ENCODE data around the gene PF4V1.

Gene PF4V1

DNA sequence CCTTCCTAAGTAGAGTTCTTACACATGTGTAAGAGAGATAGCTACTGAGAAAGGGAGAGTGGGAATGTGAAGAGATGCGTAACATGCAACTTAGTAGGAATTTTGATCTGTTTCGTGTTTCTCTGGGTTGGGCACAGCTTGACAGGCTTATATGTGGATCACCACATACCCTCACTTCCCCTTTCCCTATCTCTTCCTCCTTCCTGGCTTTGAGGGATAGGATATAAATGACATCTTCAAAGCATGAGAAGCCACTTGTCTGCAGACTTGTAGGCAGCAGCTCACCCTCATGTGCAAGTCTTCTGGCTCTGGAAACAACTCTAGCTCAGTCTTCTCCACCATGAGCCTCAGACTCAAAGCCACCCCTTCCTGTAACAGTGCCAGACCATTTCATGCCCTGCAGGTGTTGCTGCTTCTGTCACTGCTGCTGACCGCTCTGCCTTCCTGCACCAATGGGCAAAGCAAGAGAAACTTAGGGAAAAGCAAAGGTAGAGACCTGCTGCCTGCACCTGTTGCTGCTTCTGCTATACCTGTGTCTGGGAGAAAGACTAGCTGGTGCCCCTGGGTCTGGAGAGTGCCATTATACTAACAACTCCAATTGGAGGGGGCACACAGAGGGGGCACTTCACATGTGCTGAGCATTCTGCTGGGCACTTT lies 5.4 kb upstream of the PF4V1 start:
- DNase-seq, result no peak

DNA sequence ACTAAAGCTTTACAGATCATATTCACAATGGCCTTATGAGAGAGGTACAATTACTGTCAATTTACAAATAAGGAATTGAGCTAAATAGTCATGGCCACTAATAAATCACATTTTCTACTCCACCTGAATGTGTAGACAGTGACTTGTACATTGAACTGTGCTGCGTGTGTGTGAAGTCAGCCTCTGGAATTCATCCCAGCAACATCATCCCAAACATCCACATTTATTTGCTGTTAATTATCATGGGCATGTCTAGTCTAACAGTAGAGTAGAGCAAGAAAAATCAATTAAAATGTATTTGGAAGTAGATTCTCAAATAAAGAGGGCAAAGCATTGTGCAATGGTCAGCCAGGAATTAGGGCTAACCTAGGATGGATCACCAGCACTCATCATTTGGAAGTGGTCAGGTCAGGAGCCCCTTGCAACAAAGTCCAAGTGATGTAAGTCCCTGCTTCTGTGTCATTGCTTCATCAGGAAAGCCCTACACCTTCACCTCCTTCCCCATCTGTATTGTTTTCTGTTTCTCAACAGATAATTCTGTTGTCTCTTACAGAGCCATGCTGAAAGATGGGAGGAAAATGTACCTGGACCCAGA lies 4.8 kb upstream of the PF4V1 start:
- no peak for DNase-seq

DNA sequence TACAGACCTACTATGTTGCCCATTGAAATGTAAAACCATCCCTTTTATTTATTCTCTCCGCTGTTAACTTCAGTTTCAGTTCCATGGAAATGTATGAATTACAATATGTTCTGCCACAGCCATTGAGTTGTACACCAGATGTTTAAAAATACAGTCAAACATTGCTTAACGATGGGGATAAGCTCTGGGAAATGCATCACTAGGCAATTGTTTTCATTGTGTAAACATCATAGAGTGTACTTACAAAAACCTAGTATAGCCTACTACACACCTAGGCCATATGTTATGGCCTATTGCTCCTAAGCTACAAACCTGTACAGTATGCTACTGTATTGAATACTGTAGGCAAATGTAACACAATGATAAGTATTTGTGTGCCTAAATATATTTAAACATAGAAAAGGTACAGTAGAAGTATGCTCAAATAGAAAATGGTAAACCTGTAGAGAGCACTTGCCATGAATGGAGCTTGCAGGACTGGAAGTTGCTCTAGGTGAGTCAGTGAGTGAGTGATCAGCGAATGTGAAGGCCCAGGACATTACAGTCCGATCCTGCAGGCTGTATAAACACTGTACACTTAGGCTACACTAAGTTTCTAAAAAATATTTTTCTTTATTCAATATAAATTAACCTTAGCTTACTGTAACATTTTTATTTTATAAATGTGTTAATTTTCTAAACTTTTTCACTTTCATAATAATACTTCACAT lies 2.7 kb upstream of the PF4V1 start:
- DNase-seq, result no peak

DNA sequence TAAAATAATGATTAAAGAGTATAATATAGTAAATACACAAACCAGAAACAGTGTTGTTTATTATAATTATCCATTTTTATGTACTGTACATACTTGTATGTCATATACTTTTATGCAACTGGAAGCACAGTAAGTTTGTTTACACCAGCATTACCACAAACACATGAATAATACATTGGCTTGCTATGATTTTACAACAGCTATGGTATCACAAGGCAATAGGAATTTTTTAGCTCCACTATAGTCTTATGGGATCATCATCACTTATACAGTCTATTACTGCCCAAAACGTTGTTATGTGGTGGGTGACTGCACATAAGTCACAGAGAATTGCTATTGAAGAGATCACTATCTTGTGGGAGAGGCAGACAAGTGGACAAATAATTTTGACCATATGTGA lies 1.8 kb upstream of the PF4V1 start:
- no peak for DNase-seq

DNA sequence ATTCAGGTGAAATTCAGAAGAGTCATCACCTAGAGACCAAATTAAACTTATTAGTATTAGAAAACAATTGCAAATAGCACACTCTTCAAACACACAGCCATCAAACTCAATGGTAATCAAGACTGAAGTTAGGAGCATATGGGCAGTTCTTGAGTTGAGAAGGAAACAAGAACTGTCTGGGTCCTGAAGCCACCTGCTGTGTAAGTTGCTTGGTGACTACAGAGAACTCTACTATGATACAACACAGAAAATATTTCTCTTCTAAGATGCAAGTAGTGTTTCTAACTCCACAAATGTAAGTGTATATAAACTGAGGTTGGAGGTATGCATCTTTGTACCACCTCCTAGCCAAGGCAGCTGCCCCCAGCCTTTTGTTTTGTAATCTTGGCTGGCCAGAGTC lies 325 bp upstream of the PF4V1 start:
- no peak for DNase-seq

DNA sequence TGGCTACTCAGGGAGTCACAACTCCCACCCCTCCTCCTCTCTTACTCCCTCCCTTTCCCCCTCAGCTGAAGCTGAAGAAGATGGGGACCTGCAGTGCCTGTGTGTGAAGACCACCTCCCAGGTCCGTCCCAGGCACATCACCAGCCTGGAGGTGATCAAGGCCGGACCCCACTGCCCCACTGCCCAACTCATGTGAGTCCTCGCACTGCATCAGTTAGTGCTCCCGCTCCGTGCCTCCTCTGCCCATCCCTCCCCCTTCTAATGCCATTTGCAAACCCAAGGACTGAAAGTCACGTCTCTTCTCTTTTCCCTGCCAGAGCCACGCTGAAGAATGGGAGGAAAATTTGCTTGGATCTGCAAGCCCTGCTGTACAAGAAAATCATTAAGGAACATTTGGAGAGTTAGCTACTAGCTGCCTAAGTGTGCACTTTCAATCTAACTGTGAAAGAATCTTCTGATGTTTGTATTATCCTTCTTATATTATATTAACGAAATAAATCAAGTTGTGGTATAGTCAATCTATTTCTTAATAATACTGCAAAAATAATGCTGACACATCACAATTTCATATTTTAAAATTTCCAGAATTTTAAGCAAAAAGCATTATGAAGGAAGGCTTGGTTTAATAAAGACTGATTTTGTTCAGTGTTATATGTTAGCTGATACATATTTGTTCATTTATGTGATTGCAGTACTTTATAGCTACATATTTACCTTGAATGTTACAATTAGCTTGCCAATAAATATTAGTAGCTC lies 800 bp downstream of the PF4V1 start:
- DNase-seq, result no peak

DNA sequence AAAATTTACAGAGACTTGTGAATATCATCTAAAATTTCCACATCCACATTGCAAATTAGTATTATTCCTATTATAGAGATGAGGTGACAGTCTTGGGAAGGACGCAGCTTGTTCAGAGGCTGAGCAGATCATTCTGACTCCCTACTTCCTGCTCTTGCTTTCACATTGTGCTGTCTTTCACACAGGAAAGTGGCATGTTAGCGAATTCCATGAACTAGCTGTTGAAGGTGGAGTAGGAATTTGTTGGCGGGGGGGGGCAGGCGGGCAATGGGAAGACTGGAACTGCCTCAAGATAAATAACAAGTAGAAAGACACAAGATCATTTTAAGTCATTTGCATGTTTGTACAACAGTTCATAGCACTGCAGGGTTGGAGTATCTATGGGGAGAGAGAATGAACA lies 2.3 kb downstream of the PF4V1 start:
- no peak for DNase-seq

DNA sequence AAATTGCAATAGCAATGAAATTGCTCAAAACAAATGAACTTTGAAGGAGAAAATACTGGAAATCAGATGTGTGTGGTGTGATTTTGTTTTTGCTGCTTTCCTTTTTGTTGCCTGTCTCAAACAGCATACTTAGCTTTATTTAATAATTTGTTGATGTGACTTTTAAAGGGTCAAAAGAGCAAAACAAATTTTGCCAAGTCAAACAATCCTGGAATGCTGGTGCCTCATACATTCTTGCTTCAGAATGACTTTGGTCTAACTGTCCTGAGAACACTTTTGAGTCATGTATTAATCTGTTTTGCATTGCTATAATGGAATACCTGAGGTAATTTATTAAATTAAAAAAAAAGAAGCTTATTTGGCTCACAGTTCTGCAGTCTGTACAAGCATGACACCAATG lies 3.4 kb downstream of the PF4V1 start:
- no peak for DNase-seq

DNA sequence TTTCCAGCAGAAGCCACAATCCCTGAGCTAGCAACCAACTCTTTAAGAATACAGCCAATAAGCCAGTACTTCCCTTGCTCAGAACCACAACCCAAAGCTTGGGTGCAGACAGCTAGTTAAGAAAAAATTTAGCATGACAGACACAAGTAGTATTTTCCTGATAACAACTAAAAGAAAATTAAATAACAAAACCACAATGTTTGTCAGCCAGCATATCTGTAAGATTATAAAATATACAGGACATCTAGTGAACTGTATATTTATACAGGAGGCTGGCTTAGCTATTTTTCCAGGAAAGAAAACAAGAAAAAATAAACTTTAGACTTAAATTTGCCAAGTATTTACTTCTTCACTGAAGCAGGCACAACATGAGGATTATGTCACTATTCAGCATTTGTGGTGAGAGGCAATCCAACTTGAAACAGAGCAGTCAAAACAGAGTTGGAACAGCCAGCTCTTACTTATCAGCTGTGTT lies 6.6 kb downstream of the PF4V1 start:
- no peak for DNase-seq

DNA sequence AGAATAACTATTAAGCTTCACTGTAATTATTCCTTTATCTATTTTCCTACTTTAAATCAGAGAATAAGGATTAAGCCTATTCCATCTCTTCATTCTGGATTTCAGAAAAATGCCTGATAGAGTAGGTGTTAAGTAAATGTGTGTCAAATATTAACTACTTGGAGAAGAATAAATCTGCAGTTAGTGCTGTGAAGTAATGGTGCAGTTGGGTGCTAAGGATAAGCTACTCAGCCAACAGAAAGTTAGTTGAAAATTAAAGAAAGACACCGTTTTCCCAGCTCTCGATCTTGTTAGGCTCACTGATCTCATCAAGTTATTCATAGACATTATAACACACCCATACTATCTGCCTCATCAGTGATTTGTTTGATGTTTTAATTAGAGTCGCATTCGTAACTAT lies 7.1 kb downstream of the PF4V1 start:
- DNase-seq, result no peak

DNA sequence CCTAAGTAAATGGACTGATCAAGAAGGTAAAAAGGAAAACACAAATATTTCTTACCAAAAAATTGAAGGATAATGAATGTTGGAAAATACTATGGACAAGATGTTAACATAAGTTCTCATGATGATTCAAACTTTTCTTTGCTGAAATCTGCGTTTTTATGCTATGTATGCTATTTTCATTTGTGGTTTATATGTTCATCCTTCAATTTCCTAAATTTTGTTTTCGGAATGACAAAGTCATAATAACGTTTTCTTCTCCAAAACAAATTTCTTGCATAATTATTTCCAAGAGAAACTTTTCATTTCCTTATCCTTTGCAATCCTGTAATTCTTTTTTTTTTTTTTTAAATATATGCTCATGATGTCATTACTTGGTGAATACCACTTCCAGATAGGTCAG lies 7.8 kb downstream of the PF4V1 start:
- DNase-seq, result no peak

DNA sequence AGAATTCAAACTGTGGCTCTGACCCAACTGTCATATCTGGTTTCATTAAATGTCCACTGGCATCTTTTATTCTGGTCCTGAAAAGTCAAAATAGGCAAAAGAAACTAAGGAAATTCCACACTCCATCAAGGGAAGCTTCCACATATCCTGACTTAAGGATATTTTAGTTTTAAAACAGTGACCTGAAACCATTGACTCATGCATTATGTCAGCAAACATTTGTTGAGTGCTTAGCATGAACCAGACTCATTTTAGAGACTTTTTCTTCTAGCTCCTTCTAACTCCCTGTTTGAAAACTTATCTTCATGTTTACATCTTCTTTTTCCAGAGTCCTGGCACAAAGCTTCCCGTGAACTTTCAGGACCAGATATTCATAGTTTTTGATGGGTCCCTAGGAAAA lies 9.2 kb downstream of the PF4V1 start:
- no peak for DNase-seq

DNA sequence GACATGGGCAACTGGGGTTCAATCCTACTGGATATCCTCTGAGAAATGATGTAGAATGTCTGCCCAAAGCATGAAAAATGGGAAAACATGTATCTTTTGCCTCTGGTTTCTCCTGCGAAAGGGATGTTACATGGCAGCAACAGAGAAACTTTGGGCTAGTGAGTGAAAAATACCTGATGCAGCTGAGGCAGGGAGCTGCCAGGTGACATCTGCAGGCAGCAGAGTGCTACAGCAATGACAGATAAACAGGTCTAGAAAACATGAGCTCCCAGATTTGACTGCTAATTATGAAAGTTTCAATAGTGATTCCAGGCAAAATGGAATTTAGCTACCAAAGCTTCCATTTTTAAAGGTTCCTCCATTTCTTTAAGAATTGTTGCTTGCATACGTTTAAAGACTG lies 11.3 kb downstream of the PF4V1 start:
- no peak for DNase-seq

DNA sequence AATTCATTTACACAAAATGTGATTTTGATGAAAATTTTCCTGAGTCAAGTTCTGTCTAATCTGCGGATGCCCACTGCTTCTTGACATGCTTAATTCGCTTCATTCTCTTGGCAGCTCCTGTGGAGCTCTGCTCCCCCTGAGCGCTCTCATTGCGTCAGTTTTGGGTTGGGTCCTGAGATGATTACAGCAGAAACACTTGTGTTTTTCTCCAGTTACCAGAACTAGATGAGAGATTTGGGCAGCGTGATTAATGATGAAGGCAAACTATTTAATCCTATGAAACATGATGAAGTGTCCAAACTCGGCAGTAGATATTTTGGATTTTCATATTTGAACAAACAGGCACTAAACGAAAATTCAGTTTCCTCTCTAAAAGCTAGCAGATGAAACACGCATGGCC lies 11.9 kb downstream of the PF4V1 start:
- DNase-seq, result no peak

DNA sequence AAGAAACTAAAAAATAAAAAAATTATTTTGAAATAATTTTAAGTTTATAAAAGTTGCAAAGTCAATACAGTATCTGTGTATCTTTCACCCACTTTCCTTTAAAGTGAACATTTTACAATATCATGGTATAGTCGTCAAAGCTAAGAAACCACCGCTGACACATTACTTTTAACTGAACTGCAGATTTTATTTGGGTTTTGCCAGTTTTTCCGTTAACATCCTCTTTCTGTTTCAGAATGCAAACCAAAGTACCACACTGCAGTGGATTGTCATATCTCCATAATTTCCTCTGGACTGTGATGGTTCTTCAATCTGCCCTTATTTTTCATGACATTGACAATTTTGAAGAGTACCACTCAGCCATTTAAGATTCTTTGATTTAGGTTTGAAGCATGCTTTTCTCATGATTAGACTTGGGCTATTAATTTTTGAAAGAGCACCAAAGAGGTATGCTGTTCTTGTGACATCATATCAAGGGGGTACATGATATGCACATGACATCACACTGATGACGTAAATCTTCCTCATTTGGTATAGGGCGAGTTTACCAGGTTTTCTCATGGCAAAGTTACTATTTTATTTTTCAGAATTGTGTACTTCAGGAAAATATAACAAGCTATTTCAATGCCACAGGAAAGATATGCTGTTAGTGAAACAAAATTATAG lies 12.5 kb downstream of the PF4V1 start:
- no peak for DNase-seq

DNA sequence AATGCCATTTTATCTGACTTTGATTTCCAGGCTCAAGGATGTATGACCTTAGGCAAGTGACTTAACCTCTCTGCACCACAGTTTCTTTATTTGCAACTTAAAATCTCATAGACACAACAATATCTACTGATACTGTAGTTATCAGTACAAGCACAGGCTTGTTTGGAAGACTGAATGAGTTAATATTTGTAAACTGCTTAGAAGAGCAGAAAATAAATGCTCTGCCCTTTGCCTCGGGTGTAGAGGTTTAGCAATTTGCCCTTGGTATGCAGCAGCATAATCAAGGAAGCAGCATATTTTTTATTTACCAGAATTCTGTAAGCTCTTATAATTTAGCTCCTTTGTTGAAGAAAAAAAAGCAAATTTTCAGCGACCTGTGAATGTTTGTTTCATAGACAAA lies 13.2 kb downstream of the PF4V1 start:
- DNase-seq, result no peak

DNA sequence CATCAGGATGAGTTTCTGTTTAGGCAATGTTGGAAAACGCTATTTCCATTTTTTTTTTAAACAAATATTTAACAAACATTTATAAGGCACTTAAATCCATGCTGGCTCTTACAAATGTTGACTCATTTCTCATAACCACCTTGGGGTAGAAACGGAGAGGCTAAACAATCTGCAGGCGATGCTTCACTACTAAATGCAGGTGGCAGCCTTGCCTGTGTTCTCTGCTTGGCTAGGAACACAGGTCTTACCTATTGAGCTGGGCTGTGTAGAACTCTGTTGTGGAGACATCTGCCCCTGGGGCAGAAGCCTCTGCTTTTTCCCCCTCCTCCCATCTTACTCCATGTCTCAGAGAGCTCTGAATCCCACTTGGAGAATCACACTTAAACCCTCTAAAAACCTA lies 14.7 kb downstream of the PF4V1 start:
- no peak for DNase-seq

DNA sequence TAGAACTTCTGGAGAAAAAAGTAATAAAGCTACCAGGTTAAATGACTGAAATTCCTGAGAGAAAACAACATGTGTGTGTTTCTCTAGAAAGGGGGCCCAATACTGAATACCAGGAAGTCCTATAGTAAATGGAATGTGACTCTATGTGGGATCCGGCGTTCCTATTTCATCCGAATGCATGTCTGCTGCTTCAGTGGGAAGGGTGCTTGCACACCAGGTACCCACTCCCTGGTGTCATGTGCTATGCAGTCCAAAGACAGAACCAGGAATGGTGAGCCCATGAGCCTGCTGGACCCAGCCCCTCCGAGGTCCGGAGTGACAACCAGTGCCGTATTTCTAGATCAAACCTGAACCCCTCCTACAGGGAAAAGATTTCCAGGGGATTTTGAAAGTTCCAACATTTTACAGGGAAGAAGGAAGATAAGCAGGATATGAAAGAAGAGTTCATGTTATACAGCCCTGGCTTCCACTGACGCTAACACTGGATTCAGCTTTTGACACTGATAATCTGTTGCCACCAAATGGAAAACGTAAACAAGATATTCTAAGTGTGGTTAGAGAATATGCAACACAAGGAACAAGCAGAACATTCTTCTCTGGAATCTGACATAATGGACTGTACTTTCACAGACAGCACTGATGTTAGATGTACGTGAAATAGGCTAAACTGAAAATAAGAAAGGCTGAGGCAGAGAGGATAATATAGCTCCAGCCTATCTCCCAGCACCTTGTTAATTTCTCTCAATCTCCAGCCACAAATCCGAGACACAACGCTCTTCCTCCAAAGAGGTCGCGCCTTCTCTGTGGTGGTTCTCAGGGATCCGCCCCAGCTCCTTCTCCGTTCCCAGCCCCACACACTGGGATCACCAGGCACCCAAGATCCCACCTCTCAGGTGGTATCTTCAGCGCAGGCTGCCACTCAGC lies 15.4 kb downstream of the PF4V1 start:
- DNase-seq, result no peak

DNA sequence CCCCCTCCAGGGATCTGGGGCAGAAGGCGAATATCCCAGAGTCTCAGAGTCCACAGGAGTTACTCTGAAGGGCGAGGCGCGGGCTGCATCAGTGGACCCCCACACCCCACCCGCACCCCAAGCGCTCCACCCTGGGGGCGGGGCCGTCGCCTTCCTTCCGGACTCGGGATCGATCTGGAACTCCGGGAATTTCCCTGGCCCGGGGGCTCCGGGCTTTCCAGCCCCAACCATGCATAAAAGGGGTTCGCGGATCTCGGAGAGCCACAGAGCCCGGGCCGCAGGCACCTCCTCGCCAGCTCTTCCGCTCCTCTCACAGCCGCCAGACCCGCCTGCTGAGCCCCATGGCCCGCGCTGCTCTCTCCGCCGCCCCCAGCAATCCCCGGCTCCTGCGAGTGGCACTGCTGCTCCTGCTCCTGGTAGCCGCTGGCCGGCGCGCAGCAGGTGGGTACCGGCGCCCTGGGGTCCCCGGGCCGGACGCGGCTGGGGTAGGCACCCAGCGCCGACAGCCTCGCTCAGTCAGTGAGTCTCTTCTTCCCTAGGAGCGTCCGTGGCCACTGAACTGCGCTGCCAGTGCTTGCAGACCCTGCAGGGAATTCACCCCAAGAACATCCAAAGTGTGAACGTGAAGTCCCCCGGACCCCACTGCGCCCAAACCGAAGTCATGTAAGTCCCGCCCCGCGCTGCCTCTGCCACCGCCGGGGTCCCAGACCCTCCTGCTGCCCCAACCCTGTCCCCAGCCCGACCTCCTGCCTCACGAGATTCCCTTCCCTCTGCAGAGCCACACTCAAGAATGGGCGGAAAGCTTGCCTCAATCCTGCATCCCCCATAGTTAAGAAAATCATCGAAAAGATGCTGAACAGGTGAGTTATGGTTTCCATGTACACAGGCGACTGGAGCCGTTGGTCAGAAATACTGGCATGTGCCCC lies 16.3 kb downstream of the PF4V1 start, which contains the start of gene CXCL1:
CXCL1 (plus strand) TSS at position 264 of the 926 bp plus-strand sequence; CDS start at position 342, 78 bp downstream.
- no peak for DNase-seq

DNA sequence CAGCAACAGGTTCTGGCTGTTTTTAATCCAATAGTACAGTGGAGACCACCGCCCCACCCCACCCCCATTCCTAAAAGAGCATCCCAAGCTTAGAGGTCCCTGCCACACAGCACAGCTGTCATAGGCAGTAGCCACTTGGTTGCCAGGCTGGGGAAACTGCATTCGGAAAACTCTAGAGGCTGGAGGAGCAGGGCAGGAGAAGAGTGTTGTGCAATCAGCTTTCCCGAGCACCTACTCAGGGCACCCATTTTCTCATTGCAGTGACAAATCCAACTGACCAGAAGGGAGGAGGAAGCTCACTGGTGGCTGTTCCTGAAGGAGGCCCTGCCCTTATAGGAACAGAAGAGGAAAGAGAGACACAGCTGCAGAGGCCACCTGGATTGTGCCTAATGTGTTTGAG lies 17.2 kb downstream of the PF4V1 start:
- DNase-seq, result no peak

DNA sequence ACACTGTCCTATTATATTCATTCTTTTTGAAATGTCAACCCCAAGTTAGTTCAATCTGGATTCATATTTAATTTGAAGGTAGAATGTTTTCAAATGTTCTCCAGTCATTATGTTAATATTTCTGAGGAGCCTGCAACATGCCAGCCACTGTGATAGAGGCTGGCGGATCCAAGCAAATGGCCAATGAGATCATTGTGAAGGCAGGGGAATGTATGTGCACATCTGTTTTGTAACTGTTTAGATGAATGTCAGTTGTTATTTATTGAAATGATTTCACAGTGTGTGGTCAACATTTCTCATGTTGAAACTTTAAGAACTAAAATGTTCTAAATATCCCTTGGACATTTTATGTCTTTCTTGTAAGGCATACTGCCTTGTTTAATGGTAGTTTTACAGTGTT lies 17.7 kb downstream of the PF4V1 start:
- DNase-seq, result no peak
